Ascending aorta (tissue), 2 donors: ENCODE data around the gene OMP. TPM values are rescaled to one million over a fixed set of nuclear protein-coding genes. Genes with fewer than 3 reads are reported as not detected.

Experiments
- DNase-seq, 2 donors: peaks; one replicate each; pipeline ENCODE4 v3.0.0-alpha.2; 2019; ENCODE audit warnings: low spot score in 2 of 2
- H3K27ac ChIP-seq, 2 donors: fragments of 200-600 bp; sonication (generic); one replicate each; pipeline ENCODE4 v1.5.1; 2016 to 2017; ENCODE audit warnings: mild to moderate bottlenecking in 1 of 2
- H3K27me3 ChIP-seq: fragments of 200-600 bp; sonication (generic); one replicate; pipeline ENCODE4 v1.5.1; 2017
- H3K36me3 ChIP-seq, 2 donors: fragments of 200-600 bp; sonication (generic); one replicate each; pipeline ENCODE4 v1.5.1; 2016
- H3K4me1 ChIP-seq, 2 donors: fragments of 200-600 bp; sonication (generic); one replicate each; pipeline ENCODE4 v1.5.1; 2016 to 2017; ENCODE audit warnings: mild to moderate bottlenecking in 1 of 2
- H3K4me3 ChIP-seq, 2 donors: fragments of 200-600 bp; sonication (generic); one replicate each; pipeline ENCODE4 v1.5.1; 2016 to 2017; ENCODE audit warnings: mild to moderate bottlenecking in 1 of 2
- H3K9me3 ChIP-seq, 2 donors: fragments of 200-600 bp; sonication (generic); one replicate each; pipeline ENCODE4 v1.5.1; 2016
- CTCF ChIP-seq, 3 experiments: fragments of 200-600 bp in 2 of 3; fragments of 450-650 bp in 1 of 3; sonication (generic) in 2 of 3; IDR thresholded peaks; one replicate each; pipeline ENCODE4 v1.5.1; 2016 to 2019; ENCODE audit warnings: antibody characterized with exemption in 3 of 3, mild to moderate bottlenecking in 1 of 3, moderate library complexity in 1 of 3
- intact Hi-C: fragments of 100-400 bp; cut with DNase I; formaldehyde crosslinking; loops from one replicate; pipeline ENCODE4 v1.15.1; 2023
- total RNA-seq: library from RNA; depleted of rRNA; stranded (reverse); fragments of >200 nt; gene quantifications from one replicate; pipeline ENCODE4 v1.1.0, GENCODE V29; 2016

OMP gene
- total RNA-seq, 1 donor from 2014 or later, result not detected

- peaks cover 0 to 4% of the 10 kb centered on the region in 2 donors for H3K36me3 ChIP-seq
- no peak overlapping the region for H3K27ac ChIP-seq
- no peak overlapping the region for H3K4me3 ChIP-seq
- intact Hi-C loops, result loop anchor here (5.0 kb wide), 1 partner anchor 64 kb away; no protein-coding TSS in a partner anchor
- H3K9me3 ChIP-seq, result no peaks in the 10 kb centered on the region
- no peaks in the 10 kb centered on the region for H3K27me3 ChIP-seq
- no peak for DNase-seq
- no peak for TF ChIP-seq CTCF (IDR thresholded peaks at IDR 0.05)
- H3K4me1 ChIP-seq, result peaks cover 0 to 9% of the 10 kb centered on the region in 2 donors
Measured at GRCh38 chr11:77110836-77111235, 8.2 kb downstream of the OMP start.

GRCh38 chr11:77111277-77111676, 8.6 kb downstream of the OMP start:
- H3K27me3 ChIP-seq, result no peaks in the 10 kb centered on the region
- TF ChIP-seq CTCF (IDR thresholded peaks at IDR 0.05), result no peak
- H3K4me1 ChIP-seq, result peaks cover 0 to 7% of the 10 kb centered on the region in 2 donors
- no peak overlapping the region for H3K4me3 ChIP-seq
- H3K27ac ChIP-seq, result no peak overlapping the region
- intact Hi-C loops, result loop anchor here (5.0 kb wide), 1 partner anchor 64 kb away; no protein-coding TSS in a partner anchor
- no peaks in the 10 kb centered on the region for H3K9me3 ChIP-seq
- H3K36me3 ChIP-seq, result peaks cover 0 to 4% of the 10 kb centered on the region in 2 donors
- no peak for DNase-seq

GRCh38 chr11:77111946-77112345, 9.3 kb downstream of the OMP start:
- H3K27ac ChIP-seq, result no peak overlapping the region

GRCh38 chr11:77112641-77113381, 10.2 kb downstream of the OMP start:
- no peak for TF ChIP-seq CTCF (IDR thresholded peaks at IDR 0.05)
- H3K36me3 ChIP-seq, result peaks cover 0 to 4% of the 10 kb centered on the region in 2 donors
- H3K4me3 ChIP-seq, result no peak overlapping the region
- H3K27ac ChIP-seq, result no peak overlapping the region
- intact Hi-C loops, result loop anchor here (5.0 kb wide), 1 partner anchor 66 kb away; no protein-coding TSS in a partner anchor
- H3K4me1 ChIP-seq, result peaks cover 0 to 2% of the 10 kb centered on the region in 2 donors
- H3K9me3 ChIP-seq, result no peaks in the 10 kb centered on the region
- no peak for DNase-seq
- no peaks in the 10 kb centered on the region for H3K27me3 ChIP-seq

More at GRCh38 chr11:77111946-77112345, 9.3 kb downstream of the OMP start:
- peaks cover 0 to 4% of the 10 kb centered on the region in 2 donors for H3K36me3 ChIP-seq
- no peaks in the 10 kb centered on the region for H3K27me3 ChIP-seq
- peaks cover 0 to 6% of the 10 kb centered on the region in 2 donors for H3K4me1 ChIP-seq
- intact Hi-C loops, result loop anchor here (5.0 kb wide), 1 partner anchor 65 kb away; no protein-coding TSS in a partner anchor
- H3K4me3 ChIP-seq, result no peak overlapping the region
- H3K9me3 ChIP-seq, result no peaks in the 10 kb centered on the region
- DNase-seq, result no peak
- no peak for TF ChIP-seq CTCF (IDR thresholded peaks at IDR 0.05)

- no peak overlapping the region for H3K27ac ChIP-seq
- H3K27me3 ChIP-seq, result no peaks in the 10 kb centered on the region
- H3K4me1 ChIP-seq, result no peaks in the 10 kb centered on the region
- peaks cover under 1 to 10% of the 10 kb centered on the region in 2 donors for H3K36me3 ChIP-seq
- H3K4me3 ChIP-seq, result no peak overlapping the region
- intact Hi-C loops, result loop anchor here (5.0 kb wide), 1 partner anchor 66 kb away; no protein-coding TSS in a partner anchor
- no peaks in the 10 kb centered on the region for H3K9me3 ChIP-seq
- TF ChIP-seq CTCF (IDR thresholded peaks at IDR 0.05), result peak in 1 of 3 experiments; percentile 39
- no peak for DNase-seq
Measured at GRCh38 chr11:77113382-77114088, 10.9 kb downstream of the OMP start.
